Mammary epithelial cell (primary cell): ENCODE data around the gene PLAC9.

Experiments used
- EZH2 ChIP-seq: IDR thresholded peaks from 2 replicates; pipeline ENCODE4 v1.6.1; 2012; ENCODE audit warnings: low read length, inconsistent platforms, borderline replicate concordance
- TF ChIP-seq, protein P1 (sequence below), 2 donors: IDR thresholded peaks in 1 of 2; conservative IDR thresholded peaks in 1 of 2; 2 replicates each; pipeline ENCODE4 v1.5.1; 2011 to 2012; ENCODE audit warnings: inconsistent platforms in 2 of 2, low read length in 2 of 2, mild to moderate bottlenecking in 2 of 2, control low read depth in 1 of 2, low read depth in 1 of 2; ENCODE audit not compliant: insufficient read depth in 1 of 2; ENCODE audit errors: extremely low read depth in 1 of 2

DNA sequence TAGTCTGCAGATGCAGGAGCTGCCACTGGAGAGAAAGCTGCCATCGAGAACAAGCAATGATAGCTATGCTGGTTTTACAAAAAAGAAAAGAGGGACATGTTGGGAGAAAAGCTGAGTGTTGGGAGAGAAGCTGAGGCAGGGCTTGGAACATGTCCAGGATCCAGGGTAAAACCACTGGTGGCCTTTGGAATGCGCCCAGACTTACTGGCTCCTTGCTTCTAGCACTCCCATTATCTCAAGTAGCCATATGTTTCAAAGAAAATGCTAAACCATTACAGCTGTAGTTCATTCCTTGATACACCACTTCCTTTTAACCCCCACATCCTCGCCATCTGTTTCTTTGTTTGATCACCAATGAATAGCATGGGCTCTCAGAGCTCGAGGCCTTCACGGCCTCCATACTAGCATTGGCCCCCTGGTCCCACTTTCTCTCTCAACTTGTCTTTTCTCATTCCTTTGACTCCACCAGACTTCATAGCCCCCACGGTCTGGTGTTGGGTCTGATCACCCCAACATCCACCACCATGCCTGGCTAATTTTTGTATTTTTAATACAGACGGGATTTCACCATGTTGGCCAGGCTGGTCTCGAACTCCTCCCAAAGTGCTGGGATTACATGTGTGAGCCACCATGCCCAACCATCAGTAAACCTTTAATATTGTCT lies 23.8 kb upstream of the PLAC9 start:
- TF ChIP-seq, protein P1, sequence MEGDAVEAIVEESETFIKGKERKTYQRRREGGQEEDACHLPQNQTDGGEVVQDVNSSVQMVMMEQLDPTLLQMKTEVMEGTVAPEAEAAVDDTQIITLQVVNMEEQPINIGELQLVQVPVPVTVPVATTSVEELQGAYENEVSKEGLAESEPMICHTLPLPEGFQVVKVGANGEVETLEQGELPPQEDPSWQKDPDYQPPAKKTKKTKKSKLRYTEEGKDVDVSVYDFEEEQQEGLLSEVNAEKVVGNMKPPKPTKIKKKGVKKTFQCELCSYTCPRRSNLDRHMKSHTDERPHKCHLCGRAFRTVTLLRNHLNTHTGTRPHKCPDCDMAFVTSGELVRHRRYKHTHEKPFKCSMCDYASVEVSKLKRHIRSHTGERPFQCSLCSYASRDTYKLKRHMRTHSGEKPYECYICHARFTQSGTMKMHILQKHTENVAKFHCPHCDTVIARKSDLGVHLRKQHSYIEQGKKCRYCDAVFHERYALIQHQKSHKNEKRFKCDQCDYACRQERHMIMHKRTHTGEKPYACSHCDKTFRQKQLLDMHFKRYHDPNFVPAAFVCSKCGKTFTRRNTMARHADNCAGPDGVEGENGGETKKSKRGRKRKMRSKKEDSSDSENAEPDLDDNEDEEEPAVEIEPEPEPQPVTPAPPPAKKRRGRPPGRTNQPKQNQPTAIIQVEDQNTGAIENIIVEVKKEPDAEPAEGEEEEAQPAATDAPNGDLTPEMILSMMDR (conservative IDR thresholded peaks at IDR 0.05 in 1 of 2, IDR thresholded peaks at IDR 0.05 in 1 of 2; ENCODE audit: extremely low read depth in 1 of 2, insufficient read depth in 1 of 2, low read depth in 1 of 2, low read length in 2 of 2): no peak
- no peak for TF ChIP-seq EZH2
